Gastroesophageal sphincter (tissue), 3 donors: Measurements from ENCODE around the gene CADM2.

Source experiments
- EP300 ChIP-seq: sonication (generic); formaldehyde crosslinking; IDR thresholded peaks from one replicate; pipeline ENCODE4 v1.6.1; 2017; ENCODE audit warnings: antibody characterized with exemption, mild to moderate bottlenecking
- POLR2A ChIP-seq, 2 donors: fragments of 450-650 bp; IDR thresholded peaks; one replicate each; pipeline ENCODE4 v1.6.1; 2017; ENCODE audit warnings: antibody characterized with exemption in 2 of 2, mild to moderate bottlenecking in 2 of 2, moderate library complexity in 1 of 2
- POLR2AphosphoS5 ChIP-seq: sonication (generic); formaldehyde crosslinking; IDR thresholded peaks from one replicate; pipeline ENCODE4 v1.6.1; 2017; ENCODE audit warnings: antibody characterized with exemption
- TF ChIP-seq, protein P1 (sequence below), 4 experiments: fragments of 200-600 bp in 2 of 4; fragments of 450-650 bp in 2 of 4; sonication (generic) in 1 of 4; IDR thresholded peaks; one replicate each; pipeline ENCODE4 v1.5.1; 2017 to 2019; ENCODE audit warnings: antibody characterized with exemption in 4 of 4, mild to moderate bottlenecking in 2 of 4, moderate library complexity in 2 of 4

DNA sequence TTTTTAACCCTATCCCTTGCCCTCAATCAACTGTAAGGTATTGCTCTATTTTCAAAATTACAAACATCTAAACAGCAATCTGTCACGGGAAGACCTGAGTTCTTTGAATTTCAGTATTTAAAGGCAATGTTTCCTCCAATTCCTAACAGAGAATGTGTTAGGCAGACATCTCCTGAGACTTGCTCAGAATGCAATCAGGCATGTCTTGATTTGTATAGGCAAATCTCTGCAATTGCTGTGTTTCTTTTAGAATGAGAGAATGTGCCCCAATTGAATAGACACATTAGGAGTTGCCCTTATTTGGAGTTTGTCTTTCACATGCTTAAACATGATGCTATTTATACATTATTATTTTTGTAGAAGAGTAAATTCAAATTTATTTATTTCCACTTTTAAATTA lies 205.6 kb downstream of the CADM2 start:
- TF ChIP-seq, protein P1, sequence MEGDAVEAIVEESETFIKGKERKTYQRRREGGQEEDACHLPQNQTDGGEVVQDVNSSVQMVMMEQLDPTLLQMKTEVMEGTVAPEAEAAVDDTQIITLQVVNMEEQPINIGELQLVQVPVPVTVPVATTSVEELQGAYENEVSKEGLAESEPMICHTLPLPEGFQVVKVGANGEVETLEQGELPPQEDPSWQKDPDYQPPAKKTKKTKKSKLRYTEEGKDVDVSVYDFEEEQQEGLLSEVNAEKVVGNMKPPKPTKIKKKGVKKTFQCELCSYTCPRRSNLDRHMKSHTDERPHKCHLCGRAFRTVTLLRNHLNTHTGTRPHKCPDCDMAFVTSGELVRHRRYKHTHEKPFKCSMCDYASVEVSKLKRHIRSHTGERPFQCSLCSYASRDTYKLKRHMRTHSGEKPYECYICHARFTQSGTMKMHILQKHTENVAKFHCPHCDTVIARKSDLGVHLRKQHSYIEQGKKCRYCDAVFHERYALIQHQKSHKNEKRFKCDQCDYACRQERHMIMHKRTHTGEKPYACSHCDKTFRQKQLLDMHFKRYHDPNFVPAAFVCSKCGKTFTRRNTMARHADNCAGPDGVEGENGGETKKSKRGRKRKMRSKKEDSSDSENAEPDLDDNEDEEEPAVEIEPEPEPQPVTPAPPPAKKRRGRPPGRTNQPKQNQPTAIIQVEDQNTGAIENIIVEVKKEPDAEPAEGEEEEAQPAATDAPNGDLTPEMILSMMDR (IDR thresholded peaks at IDR 0.05): no peak
- no peak for TF ChIP-seq POLR2A (IDR thresholded peaks at IDR 0.05)
- no peak for TF ChIP-seq EP300
- TF ChIP-seq POLR2AphosphoS5: no peak
